Amygdala (tissue), 56 donors: Measurements from ENCODE around the gene CFHR5.
"Not testable (repeated sequence)": the region's sequence is repeated elsewhere in the genome, so short reads cannot be mapped to it uniquely, and the experiment has no call there.

Experiments used
- DNase-seq, 56 donors: peaks; one replicate each; lab custom pipeline; 2025; lab: John Stamatoyannopoulos, UW

Gene CFHR5

DNA sequence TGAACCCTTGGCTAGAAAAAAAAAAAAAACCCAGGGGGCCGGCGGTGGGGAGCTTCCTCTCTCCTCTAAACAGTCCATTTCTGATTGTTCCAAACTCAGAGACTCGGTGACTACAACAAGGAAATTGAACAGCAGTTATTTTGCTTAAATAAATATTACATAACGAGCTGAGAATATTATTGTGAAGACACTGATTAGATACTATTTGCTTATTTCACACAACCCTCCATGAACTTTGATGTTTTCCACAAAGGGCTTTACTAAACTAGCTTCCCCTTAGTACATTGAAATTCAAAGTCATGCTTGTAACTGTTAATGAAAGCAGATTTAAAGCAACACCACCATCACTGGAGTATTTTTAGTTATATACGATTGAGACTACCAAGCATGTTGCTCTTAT lies at the start of gene CFHR5:
CFHR5 (plus strand) TSS at position 279 of the 400 bp plus-strand sequence; CDS start at position 388, 109 bp downstream.
- no peak for DNase-seq

- DNase-seq: not testable (repeated sequence)
Observed at GRCh38 chr1:196932853-196933252, 44.5 kb upstream of the CFHR5 start.

GRCh38 chr1:196933531-196934189 lies 43.7 kb upstream of the CFHR5 start:
- DNase-seq: no peak

- not testable (repeated sequence) for DNase-seq
Observed at GRCh38 chr1:196941474-196941873, 35.9 kb upstream of the CFHR5 start.

DNA sequence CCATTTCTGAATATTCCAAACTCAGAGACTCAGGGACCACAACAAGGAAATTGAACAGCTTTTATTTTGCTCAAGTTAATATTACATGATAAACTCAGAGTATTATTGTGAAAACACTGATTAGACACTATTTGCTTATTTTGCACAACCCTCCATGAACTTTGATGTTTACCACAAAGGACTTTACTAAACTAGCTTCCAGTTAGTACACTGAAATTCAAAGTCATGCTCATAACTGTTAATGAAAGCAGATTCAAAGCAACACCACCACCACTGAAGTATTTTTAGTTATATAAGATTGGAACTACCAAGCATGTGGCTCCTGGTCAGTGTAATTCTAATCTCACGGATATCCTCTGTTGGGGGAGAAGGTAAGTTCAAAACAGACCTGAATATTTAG lies 33.8 kb upstream of the CFHR5 start, which contains the start of gene CFHR2:
CFHR2 (plus strand) TSS at position 171 of the 400 bp plus-strand sequence; CDS start at position 314, 143 bp downstream.
- not testable (repeated sequence) for DNase-seq

- no peak for DNase-seq
Observed at GRCh38 chr1:196951711-196952394, 25.5 kb upstream of the CFHR5 start.

GRCh38 chr1:196954778-196955177 lies 22.6 kb upstream of the CFHR5 start:
- no peak for DNase-seq

- no peak for DNase-seq
Observed at GRCh38 chr1:196955926-196956325, 21.4 kb upstream of the CFHR5 start.

DNA sequence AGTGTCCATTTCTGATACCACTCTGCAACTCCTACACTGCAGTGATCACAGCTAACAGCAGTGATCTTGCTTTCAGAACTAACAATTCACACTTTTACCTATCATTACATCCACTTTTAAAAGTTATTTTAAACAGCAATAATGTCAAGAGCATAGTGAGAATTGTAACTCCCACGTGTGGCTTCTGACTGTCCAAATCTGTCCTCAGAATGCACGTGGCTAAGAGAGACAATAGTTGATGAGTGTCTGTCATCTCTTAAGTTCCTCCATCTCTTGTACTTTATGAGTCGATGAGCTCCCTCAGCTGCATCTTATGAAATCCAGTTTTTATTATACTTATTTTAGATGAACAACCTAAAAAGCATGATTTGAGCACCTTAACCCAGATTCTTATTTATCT lies 16.5 kb upstream of the CFHR5 start:
- no peak for DNase-seq

- DNase-seq: no peak
Observed at GRCh38 chr1:196970182-196970581, 7.2 kb upstream of the CFHR5 start.

GRCh38 chr1:196976278-196976677 lies 1.1 kb upstream of the CFHR5 start:
- no peak for DNase-seq

GRCh38 chr1:196980859-196981258 lies 3.5 kb downstream of the CFHR5 start:
- DNase-seq: no peak

GRCh38 chr1:196982247-196982646 lies 4.9 kb downstream of the CFHR5 start:
- DNase-seq: not testable (repeated sequence)

GRCh38 chr1:196991919-196992651 lies 14.7 kb downstream of the CFHR5 start:
- DNase-seq: not testable (repeated sequence)

DNA sequence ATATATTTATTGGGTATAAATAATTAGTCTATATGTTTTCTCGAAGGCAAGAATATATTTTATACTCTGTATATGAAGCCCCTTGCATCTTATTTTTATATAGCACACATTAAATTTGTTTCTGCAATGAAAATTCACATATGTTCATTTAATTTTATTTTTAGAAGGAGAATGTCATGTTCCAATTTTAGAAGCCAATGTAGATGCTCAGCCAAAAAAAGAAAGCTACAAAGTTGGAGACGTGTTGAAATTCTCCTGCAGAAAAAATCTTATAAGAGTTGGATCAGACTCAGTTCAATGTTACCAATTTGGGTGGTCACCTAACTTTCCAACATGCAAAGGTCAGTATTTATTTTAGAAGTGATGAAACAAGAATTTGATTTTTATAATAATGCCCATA lies 16.6 kb downstream of the CFHR5 start:
- no peak for DNase-seq

GRCh38 chr1:196997423-196997822 lies 20.1 kb downstream of the CFHR5 start:
- DNase-seq: no peak

DNA sequence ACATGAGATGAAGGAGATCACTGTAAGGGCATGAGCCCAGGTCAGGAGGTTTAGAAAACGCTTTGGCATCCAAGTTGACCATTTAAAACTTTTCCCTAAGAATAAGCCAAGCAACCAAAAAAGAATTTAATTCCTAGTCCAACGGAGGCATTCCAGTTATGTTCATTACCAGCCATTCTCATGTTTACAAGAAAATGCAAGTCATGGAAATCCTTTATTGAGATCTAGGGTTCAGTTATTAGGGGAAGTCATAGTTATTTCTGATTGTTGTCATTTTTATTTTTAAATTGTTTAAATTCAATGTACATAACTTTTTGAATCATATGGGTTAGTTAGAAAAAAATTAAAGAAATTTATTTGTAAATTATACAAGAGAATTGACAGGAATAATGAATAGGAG lies 24.5 kb downstream of the CFHR5 start:
- no peak for DNase-seq

DNA sequence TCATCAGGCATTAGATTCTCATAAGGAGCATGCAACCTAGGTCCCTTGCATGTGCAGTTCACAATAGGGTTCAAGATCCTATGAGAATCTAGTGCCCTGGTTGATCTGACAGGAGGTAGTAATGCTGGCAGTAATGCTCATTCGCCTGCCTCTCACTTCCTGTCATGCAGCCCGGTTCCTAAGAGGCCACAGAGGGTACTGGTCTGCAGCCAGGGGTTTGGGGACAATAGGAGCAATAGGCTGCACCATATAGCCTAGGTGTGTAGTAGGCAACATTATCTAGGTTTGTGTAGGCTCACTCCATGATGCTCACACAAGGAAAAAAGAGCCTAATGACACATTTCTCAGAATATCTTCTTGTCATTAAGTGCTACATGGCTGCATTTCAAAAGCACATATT lies 25.8 kb downstream of the CFHR5 start:
- DNase-seq: no peak

DNA sequence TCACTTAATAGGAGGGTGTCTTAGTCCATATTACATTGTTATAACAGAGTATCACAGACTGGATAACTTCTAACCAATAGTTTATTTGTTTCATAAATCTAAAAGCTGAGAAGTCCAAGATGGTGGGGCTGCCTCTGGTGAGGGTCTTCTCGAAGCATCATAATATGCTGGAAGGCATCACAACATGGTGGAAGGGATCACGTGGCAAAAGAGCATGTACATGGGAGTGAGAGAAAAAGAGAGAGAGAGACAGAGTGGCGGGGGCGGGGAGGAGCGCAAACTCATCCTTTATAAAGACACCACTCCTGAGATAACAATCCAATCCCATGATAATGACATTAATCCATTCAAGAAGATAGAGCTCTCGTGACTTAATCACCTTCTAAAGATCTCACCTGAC lies 31.5 kb downstream of the CFHR5 start:
- no peak for DNase-seq

- no peak for DNase-seq
Observed at GRCh38 chr1:197011614-197012013, 34.3 kb downstream of the CFHR5 start.

DNA sequence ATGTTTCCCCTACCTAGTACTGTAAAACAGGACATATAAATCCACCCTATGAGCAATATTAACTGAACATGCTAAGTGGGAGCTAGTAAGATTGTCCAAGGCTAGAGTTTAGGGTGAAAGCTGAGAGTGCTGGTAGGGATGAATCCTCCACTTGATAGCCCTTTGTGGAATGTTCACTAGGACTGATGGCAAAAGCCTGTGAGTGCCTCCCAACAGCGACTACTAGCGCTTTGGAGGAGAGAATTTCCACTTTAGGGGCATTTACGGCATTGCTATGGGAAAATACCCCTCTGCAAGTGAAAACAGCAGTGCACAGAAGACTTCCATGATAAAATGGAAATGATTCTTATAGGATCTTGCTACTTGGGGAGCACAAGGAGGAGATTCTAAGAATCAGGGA lies 35.9 kb downstream of the CFHR5 start:
- DNase-seq: no peak
